Lung (tissue), 12 donors: ENCODE results near the gene PDE9A. TPM values are rescaled to one million over a fixed set of nuclear protein-coding genes. Genes with fewer than 3 reads are reported as not detected.

ENCODE experiments used
- ATAC-seq: fragments of 200-7000 bp; cut with Tn5 transposase; one replicate; pipeline ENCODE4 v1.9.1; 2020; ENCODE audit warnings: moderate number of reproducible peaks; ENCODE audit not compliant: insufficient read depth, low FRiP score
- DNase-seq, 3 donors: peaks; one replicate each; pipeline ENCODE4 v3.0.0-alpha.2; 2013 to 2017
- H3K27ac ChIP-seq, 2 donors: one replicate each; pipeline ENCODE4 v1.5.1; 2013; ENCODE audit warnings: mild to moderate bottlenecking in 2 of 2, moderate library complexity in 2 of 2, control low read depth in 1 of 2, inconsistent platforms in 1 of 2, low read depth in 1 of 2, low read length in 1 of 2
- H3K27me3 ChIP-seq, 3 donors: one replicate each; pipeline ENCODE4 v1.5.1; 2013; ENCODE audit warnings: low read length in 2 of 3; ENCODE audit not compliant: control insufficient read depth in 3 of 3, insufficient read depth in 3 of 3
- H3K36me3 ChIP-seq, 4 donors: one replicate each; pipeline ENCODE4 v1.5.1; 2013; ENCODE audit warnings: low read length in 4 of 4, mild to moderate bottlenecking in 1 of 4, moderate library complexity in 1 of 4; ENCODE audit not compliant: control insufficient read depth in 4 of 4, insufficient read depth in 4 of 4
- H3K4me1 ChIP-seq, 5 donors: one replicate each; pipeline ENCODE4 v1.5.1; 2013; ENCODE audit warnings: low read length in 5 of 5, mild to moderate bottlenecking in 2 of 5, moderate library complexity in 1 of 5; ENCODE audit not compliant: control insufficient read depth in 5 of 5, insufficient read depth in 5 of 5
- H3K4me3 ChIP-seq: one replicate; pipeline ENCODE4 v1.5.1; 2013; ENCODE audit warnings: mild to moderate bottlenecking, control low read depth, moderate library complexity
- H3K9ac ChIP-seq, 2 donors: one replicate each; pipeline ENCODE4 v1.5.1; 2013; ENCODE audit warnings: low read length in 2 of 2, control low read depth in 1 of 2; ENCODE audit not compliant: insufficient read depth in 1 of 2
- H3K9me3 ChIP-seq, 4 donors: one replicate each; pipeline ENCODE4 v1.5.1; 2013; ENCODE audit warnings: low read length in 3 of 4, mild to moderate bottlenecking in 1 of 4, moderate library complexity in 1 of 4; ENCODE audit not compliant: control insufficient read depth in 4 of 4, insufficient read depth in 3 of 4
- WGBS, 2 donors: extraction: QIAGEN DNeasy Blood & Tissue Kit; methylation state at CpG; one replicate each; pipeline ENCODE4 v1.1.7; 2013; 5-methylcytosine and 5-hydroxymethylcytosine counted together
- polyA plus RNA-seq, 2 donors: library from polyadenylated mRNA; stranded (reverse); fragments of 200-250 nt; gene quantifications; one replicate each; pipeline ENCODE4 v1.2.1, GENCODE V29; 2013
- total RNA-seq, 2 donors: library from RNA; depleted of rRNA in 1 of 2; stranded (reverse); fragments of >200 nt in 1 of 2; gene quantifications; one replicate each; pipeline ENCODE4 v1.2.1, GENCODE V29; 2014 to 2021
- TF ChIP-seq, protein P1 (sequence below): IDR thresholded peaks from 2 replicates; pipeline ENCODE4 v1.5.1; 2012; ENCODE audit warnings: mild to moderate bottlenecking; ENCODE audit errors: control extremely low read depth, extremely low read depth
- donor health status: control.
- donor health status: control.
- donor health status: Bipolar disorder and iron deficiency.
- donor health status: healthy.
- donor health status: DM: yes; HTN: yes; CAD: no.

Gene PDE9A
- total and polyA plus RNA-seq, 4 donors, result 5.3 to 17.0 (median 6.9) TPM

GRCh38 chr21:42819861-42820615 is 166.6 kb downstream of the PDE9A start:
- no peaks in the 10 kb centered on the region for H3K9me3 ChIP-seq
- H3K4me1 ChIP-seq, result no peaks in the 10 kb centered on the region
- TF ChIP-seq, protein P1, sequence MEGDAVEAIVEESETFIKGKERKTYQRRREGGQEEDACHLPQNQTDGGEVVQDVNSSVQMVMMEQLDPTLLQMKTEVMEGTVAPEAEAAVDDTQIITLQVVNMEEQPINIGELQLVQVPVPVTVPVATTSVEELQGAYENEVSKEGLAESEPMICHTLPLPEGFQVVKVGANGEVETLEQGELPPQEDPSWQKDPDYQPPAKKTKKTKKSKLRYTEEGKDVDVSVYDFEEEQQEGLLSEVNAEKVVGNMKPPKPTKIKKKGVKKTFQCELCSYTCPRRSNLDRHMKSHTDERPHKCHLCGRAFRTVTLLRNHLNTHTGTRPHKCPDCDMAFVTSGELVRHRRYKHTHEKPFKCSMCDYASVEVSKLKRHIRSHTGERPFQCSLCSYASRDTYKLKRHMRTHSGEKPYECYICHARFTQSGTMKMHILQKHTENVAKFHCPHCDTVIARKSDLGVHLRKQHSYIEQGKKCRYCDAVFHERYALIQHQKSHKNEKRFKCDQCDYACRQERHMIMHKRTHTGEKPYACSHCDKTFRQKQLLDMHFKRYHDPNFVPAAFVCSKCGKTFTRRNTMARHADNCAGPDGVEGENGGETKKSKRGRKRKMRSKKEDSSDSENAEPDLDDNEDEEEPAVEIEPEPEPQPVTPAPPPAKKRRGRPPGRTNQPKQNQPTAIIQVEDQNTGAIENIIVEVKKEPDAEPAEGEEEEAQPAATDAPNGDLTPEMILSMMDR, result no peak
- H3K27me3 ChIP-seq, result no peaks in the 10 kb centered on the region
- no peaks in the 10 kb centered on the region for H3K36me3 ChIP-seq
- DNase-seq, result no peak
- no peak overlapping the region for H3K9ac ChIP-seq
- H3K27ac ChIP-seq, result no peak overlapping the region
- ATAC-seq, result no peak
- 92% methylated on average over 7 of the region's 7 CpGs for WGBS, 2 donors
- H3K4me3 ChIP-seq, result no peak overlapping the region

- 82 to 87% methylated on average over 8 of the region's 8 CpGs for WGBS, 2 donors
- Histone ChIP-seq H3K4me3 (no peak overlapping the region), H3K4me1 (no peaks in the 10 kb centered on the region), H3K9ac (no peak overlapping the region), H3K9me3 (no peaks in the 10 kb centered on the region), H3K27ac (no peak overlapping the region), H3K36me3 (no peaks in the 10 kb centered on the region), H3K27me3 (no peaks in the 10 kb centered on the region)
- TF ChIP-seq, protein P1, result no peak
- DNase-seq, result no peak
- no peak for ATAC-seq
These were observed 167.4 kb downstream of the PDE9A start for GRCh38 chr21:42820616-42821465.

Other genes starting within 250 kb of the PDE9A start
- under 1 TPM; 0.74 to 0.88 TPM for gene UBASH3A, start 249.7 kb upstream of the PDE9A start, total RNA-seq
- under 1 TPM; 0.58 to 0.61 TPM for gene UBASH3A, start 249.7 kb upstream of the PDE9A start, polyA plus RNA-seq
- gene RSPH1, start 157.4 kb upstream of the PDE9A start, total RNA-seq, result 10 to 100 TPM; 30.1 to 46.9 TPM
- 10 to 100 TPM; 17.6 to 25.4 TPM for gene RSPH1, start 157.4 kb upstream of the PDE9A start, polyA plus RNA-seq
- 10 to 100 TPM; 25.5 to 29.5 TPM for gene SLC37A1, start 139.8 kb upstream of the PDE9A start, total RNA-seq
- 10 to 100 TPM; 13.3 to 13.6 TPM for gene SLC37A1, start 139.8 kb upstream of the PDE9A start, polyA plus RNA-seq
- gene WDR4, start 225.9 kb downstream of the PDE9A start, total RNA-seq, result 10 to 100 TPM; 11.5 to 29.6 TPM
- 10 to 100 TPM; 10.3 to 21.0 TPM for gene WDR4, start 225.9 kb downstream of the PDE9A start, polyA plus RNA-seq
- gene NDUFV3, start 239.7 kb downstream of the PDE9A start, total RNA-seq, result 10 to 100 TPM; 27.4 to 45.1 TPM
- gene NDUFV3, start 239.7 kb downstream of the PDE9A start, polyA plus RNA-seq, result 10 to 100 TPM; 17.7 to 28.9 TPM